ENCODE results near the gene PCNX1.
"Not testable (repeated sequence)": the region's sequence is repeated elsewhere in the genome, so short reads cannot be mapped to it uniquely, and the experiment has no call there.

PCNX1 gene

GRCh38 chr14:71094722-71095121 lies 187.5 kb downstream of the PCNX1 start:
- DNase-seq: no peak

DNA sequence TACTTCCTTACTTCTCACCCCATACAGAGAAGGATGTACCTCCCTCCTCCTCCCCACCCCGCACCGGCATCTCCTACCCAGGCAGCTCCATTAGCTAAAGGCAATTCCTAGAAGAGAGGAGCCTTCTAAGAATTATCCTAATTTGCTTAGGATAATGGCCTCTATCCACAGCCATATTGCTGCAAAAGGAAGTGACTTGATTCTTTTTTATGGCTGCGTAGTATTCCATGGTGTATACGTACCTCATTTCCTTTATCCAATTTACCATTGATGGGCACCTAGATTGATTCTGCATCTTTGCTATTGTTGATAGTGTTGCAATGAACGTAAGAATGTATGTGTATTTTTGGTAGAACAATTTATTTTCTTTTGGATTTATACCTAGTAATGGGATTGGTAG lies 189.7 kb downstream of the PCNX1 start:
- DNase-seq: no peak

DNA sequence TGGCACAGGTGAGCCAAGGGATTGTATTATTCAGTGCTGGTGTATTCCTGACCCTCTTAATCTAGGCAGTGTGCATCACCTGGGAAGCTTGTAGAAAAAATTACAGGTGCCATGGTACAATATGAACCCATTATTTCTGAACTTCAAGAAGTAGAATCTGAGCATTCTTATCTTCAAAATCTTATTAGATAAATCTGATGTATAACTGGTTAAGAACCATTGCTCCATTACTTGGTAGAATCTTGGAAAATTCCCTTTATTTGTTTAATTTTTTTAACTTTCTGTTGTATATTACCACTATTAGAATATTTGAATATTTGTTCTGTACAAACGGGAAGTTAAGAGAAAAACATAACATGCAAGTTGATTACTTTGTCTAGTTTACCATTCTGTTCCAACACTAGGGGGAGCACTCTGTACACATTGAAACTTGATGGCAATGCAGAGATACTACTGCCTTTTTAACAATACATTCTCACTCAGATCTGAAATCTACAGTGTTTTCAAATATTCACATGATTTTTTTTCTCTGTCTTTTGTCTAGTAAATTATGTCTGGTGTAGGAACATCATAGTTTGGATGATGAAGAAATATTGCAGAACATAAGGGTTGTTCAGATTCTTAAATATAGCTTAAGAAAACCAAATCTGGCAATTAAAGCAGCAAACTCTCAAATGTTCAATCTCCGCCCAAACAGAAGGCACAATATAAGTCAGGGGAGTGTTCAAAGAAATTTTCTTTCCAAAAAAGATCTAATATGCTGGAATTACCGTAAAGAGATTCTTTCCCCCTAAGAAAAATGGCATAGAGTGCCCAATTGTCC lies 196.6 kb downstream of the PCNX1 start:
- peak in 1 of 5 donors; percentile 45 for DNase-seq

- no peak for DNase-seq
Observed at GRCh38 chr14:71105177-71105576, 197.9 kb downstream of the PCNX1 start.

DNA sequence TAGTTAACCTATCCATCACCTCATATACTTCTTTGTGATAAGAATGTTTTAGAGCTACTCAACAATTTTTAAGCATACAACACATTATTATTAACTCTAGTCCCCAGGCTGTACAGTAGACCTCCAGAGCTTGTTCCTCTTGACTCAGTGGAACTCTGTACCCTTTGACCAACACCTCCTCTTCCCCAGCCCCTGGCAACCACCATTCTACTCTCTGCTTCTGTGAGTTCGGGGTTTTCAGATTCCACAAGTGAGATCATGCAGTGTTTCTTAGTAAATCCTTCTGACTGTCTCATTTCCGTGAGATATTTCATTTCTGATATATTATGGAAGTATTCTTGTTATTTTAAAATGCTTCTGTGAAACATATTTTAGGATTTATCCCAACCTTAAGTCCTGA lies 200.7 kb downstream of the PCNX1 start:
- DNase-seq: no peak

DNA sequence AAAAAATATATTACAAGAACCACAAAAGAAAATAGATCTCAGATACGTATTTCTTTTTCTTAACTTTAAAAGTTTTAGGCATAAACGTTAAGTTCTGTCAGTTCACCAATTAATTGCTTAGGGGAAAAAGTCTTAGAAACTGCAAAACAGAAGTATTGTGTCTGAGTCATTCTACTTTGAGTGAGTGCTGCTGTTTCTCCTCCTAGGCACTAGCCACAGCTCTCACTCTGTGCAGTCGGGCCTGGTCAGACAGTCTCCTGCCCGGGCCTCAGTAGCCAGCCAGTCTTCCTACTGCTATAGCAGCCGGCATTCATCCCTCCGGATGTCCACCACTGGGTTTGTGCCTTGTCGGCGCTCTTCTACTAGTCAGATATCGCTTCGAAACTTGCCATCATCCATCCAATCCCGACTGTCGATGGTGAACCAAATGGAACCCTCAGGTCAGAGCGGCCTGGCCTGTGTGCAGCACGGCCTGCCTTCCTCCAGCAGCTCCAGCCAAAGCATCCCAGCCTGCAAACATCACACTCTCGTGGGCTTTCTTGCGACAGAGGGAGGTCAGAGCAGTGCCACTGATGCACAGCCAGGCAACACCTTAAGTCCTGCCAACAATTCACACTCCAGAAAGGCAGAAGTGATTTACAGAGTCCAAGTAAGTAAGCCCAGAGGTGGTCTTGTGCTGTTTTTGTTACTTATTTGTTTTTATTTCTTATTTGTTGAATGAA lies 201.3 kb downstream of the PCNX1 start:
- no peak for DNase-seq

DNA sequence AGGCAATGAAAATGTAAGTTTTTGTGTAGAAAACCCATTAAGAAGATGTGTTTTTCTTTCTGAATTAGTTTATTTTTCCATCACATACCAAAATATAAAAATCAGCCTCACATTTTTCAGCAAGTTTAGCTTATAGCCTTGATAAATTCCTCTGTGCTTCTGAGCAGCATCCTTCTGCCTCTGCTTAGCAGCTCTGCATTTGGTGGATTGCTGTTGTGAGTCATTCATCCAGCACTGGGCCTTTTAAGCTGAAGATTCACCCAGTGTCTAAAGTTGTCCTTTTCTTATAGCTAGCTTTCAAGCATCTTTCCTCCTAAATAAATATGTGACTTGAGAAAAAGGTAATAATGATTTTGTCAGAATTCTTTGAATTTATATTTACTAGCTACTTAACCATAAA lies 206.1 kb downstream of the PCNX1 start:
- DNase-seq: no peak

DNA sequence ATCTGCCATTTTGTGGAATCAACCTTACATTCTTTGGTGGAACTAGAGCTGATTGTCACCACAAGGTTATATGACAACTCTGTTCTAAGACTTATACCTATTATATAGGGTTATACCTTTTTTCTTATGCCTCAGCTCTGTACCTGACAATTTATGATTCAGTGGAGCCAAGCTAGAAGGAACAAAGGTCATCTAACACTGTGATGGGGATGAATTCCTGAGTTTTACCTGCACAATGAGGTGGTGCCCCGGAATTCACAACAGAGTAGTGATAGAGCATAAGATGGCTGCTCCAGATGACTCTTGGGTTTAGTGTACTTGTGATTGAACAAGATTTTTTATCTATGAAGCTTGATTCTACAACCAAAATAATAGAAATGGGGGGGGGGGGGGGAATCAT lies 207.3 kb downstream of the PCNX1 start:
- DNase-seq: no peak

DNA sequence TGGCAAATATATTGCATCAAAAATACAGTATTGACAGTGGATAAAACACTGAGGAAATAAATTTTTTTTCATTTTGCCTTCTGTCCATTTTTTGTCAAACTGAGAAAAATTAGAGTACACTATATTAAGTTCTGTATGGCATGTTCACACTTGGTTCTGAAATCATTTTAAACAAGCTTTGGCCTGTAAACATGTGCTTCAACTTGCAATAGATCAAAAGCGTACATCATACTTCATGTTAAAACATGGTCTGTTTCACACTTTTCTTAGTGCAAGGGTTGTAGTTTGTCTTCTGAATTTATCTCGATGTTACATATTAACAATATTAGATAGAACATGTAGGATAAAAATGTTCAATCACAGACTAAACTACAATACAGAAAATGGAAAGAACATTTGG lies 208.0 kb downstream of the PCNX1 start:
- DNase-seq: no peak

DNA sequence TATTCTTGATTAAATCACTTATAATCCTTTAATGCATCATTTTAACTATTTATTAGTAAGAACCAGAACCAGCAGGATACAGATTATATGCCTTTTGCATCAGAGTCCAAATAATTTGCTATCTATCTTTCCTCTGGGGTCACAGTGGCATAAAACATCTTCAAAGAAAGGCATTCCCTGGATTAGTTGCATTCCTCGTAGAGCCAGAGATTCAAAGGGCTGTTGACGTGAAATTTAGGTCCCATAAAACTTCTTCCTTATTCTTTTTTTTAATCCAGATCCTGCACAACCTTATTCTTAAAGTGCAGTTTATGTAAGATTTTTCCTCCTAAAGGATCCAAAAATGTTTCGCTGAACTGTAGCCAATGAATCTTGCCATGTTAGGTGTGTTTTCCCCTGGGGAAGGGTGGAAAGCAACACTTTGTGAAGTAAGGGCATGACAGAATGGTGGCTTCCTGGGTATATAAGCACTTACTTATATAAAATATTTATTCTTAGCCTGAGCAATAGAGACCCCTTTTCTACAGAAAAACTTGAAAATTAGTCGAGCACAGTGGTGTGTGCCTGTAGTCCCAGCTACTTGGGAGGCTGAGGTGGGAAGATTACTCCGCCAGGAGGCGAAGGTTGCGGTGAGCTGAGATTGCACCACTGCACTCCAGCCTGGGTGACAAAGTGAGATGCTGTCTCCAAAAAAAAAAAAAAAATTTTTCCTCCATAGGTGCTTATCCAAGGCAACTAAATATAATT lies 208.7 kb downstream of the PCNX1 start:
- DNase-seq: no peak

DNA sequence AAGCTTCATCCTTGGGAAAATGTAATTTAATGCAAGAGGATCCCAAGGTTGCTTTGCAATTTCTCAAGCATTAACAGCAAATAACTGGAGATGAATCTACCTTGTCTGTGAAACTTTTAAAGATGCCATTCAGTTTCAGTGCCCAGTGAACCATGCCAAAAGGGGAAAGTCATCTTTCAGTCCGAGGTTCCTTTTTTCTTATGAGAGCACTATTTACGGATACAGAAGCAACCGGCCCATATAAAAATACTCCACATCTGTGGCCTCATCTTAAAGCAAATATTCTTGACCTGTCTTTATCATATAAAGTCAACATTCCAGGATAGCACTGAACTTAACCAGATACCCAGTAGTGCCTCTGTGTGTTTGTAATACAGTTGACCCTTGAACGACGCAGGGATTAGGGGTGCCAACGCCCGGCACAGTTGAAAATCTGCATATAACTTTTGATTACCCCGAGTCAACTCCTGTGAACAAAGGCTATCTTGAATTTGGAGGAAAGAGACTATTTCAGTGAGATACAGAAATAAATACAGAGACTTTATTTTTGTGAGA lies 209.4 kb downstream of the PCNX1 start:
- DNase-seq: no peak

GRCh38 chr14:71117839-71118743 lies 210.8 kb downstream of the PCNX1 start:
- no peak for DNase-seq

DNA sequence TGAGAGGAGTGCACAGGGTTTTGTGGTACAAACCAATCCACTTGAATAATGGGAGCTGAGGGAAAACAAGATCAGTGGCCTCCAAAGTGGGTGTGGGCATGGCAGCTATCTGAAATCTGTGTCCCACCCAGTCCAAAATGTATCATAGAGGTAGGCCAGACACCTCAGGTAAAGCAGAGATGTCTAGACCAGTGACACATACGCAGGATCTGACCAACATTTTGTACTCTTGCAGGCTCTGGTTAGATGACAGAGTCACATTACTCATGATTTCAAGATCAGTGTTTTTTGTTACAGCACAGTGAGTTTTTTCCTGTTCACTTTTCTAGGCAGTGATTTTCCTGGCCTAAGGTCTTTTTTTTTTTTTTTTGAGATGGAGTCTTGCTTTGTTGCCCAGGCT lies 211.8 kb downstream of the PCNX1 start:
- no peak for DNase-seq

DNA sequence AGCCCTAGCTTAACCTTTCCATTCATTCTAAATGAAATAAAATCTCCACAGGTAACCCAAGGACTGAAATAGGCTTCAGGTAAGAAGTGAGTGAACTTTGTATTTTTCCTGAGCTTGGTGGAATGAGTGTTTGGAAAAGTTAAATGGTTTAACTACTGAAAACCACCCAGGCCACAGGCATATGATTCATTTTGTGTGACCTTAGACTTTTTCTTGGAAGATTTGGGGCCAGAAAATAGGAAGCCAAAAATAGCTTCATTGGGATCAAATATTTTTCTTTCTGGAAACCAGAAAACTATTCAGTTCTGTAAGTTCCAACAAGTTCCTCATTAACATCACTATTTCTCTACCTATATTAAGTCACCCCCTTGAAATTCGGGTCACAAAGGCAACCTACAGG lies 212.6 kb downstream of the PCNX1 start:
- DNase-seq: no peak

DNA sequence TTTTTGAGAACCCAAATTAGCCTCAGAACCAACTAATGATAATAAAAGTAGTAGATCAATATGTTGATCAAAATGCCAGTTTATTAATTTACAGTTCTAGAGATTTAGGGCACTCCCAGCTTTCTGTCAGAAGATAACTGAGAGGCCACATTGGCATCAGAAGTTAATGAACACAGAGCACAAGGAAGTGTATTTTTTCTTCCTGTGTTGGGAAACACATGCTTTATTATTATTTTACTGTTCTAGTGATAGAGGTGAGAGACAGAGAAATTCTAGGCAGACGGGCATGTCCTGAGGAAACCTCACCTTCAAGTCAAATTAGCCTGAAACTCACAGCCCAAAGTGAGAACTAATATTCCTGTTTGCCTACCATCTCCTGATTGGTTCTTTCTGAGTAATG lies 213.7 kb downstream of the PCNX1 start:
- DNase-seq: no peak

GRCh38 chr14:71121711-71122110 lies 214.5 kb downstream of the PCNX1 start:
- DNase-seq: no peak

DNA sequence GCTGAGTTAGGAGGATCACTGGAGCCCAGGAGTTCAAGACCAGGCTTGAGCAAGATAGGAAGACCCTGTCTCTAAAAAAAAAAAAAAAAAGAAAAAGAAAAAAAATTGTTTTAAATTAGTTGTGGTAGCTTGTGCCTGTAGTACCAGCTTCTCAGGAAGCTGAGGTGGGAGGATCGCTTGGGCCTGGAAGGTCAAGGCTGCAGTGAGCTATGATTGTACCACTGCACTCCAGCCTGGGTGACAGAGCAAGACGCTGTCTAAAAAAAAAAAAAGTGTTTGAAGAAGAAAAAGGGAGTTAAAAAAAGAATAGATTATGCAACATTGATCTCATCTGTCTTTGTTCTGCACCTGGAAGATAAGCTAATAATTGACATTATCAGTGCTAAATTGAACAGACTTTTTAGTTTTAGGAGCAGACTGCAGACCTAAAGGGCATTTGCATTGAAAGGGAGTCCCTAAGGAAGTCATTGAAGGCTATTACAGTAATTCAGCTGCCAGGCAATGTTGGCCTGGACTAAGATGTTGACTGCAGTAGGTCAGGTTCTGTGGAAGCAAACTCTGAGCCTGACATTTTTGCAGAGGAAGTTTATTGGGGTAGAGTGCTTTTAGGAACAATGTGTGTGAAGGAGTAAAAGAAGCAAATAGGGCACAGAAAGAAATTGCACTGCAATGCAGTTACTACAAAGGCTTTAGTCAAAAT lies 215.8 kb downstream of the PCNX1 start:
- DNase-seq: no peak

- no peak for DNase-seq
Observed at GRCh38 chr14:71123579-71124135, 216.4 kb downstream of the PCNX1 start.

GRCh38 chr14:71129716-71130490 lies 222.6 kb downstream of the PCNX1 start:
- DNase-seq: not testable (repeated sequence)

DNA sequence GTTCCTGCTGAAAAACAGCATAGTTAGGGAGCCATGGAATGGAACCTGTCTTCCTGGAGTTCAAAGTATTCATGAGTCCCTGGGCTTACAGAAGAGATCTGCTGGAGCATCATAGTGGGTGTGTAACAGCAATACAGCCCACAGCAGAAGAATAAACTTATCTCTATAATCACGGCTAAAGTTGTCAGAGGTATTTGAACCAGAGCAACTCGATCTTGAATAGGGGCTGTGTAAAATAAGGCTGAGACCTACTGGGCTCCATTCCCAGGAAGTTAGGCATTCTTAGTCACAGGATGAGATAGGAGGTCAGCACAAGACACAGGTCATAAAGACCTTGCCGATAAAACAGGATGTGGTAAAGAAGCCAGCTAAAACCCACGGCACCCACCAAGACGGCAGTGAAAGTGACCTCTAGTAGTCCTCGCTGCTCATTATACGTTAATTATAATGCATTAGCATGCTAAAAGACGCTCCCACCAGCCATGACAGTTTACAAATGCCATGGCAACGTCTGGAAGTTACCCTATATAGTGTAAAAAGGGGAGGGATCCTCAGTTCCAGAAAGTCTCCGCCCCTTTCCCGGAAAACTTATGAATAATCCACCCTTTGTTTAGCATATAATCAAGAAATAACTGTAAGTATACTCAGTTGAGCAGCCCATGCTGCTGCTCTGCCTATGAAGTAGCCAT lies 223.4 kb downstream of the PCNX1 start:
- DNase-seq: peak in 1 of 5 donors; percentile 25
